Testis (tissue), 3 donors: Measurements from ENCODE around the gene ETS1. TPM values are rescaled to one million over a fixed set of nuclear protein-coding genes. Genes with fewer than 3 reads are reported as not detected.

ENCODE experiments used
- DNase-seq: peaks from one replicate; pipeline ENCODE4 v3.0.0-alpha.2; 2019
- H3K27ac ChIP-seq, 2 donors: fragments of 200-600 bp; sonication (generic); one replicate each; pipeline ENCODE4 v1.5.1; 2019
- H3K27me3 ChIP-seq: fragments of 200-600 bp; sonication (generic); one replicate; pipeline ENCODE4 v1.5.1; 2019
- H3K36me3 ChIP-seq: fragments of 200-600 bp; sonication (generic); one replicate; pipeline ENCODE4 v1.5.1; 2017; ENCODE audit warnings: low read depth; ENCODE audit errors: missing control alignments
- H3K4me1 ChIP-seq: fragments of 200-600 bp; sonication (generic); one replicate; pipeline ENCODE4 v1.5.1; 2019
- H3K4me3 ChIP-seq, 2 donors: fragments of 200-600 bp; sonication (generic); one replicate each; pipeline ENCODE4 v1.5.1; 2017 to 2019
- H3K9me3 ChIP-seq: fragments of 200-600 bp; sonication (generic); one replicate; pipeline ENCODE4 v1.5.1; 2017
- POLR2A ChIP-seq: fragments of 450-650 bp; IDR thresholded peaks from one replicate; pipeline ENCODE4 v1.6.1; 2017; ENCODE audit warnings: antibody characterized with exemption, mild to moderate bottlenecking, moderate library complexity
- WGBS, 2 donors: methylation state at CpG; one replicate each; pipeline ENCODE4 v1.1.5; 2018; 5-methylcytosine and 5-hydroxymethylcytosine counted together
- intact Hi-C: fragments of 100-400 bp; cut with DNase I; formaldehyde crosslinking; loops from one replicate; pipeline ENCODE4 v1.15.1; 2023; ENCODE audit warnings: low total_unique reads
- polyA plus RNA-seq: library from polyadenylated mRNA; stranded (reverse); fragments of 350-450 nt; fragmentation: Illumina TruSeq; extraction: RNeasy Lipid Tissue Mini Kit (QIAGEN cat#74804); gene quantifications from one replicate; pipeline ENCODE4 v1.2.3, GENCODE V29; 2014; ENCODE audit warnings: low read depth, low replicate concordance; ENCODE audit not compliant: insufficient read depth
- total RNA-seq, 2 donors: library from RNA; depleted of rRNA; stranded (reverse); fragments of >200 nt; gene quantifications; one replicate each; pipeline ENCODE4 v1.2.3, GENCODE V29; 2016
- TF ChIP-seq, protein P1 (sequence below), 3 experiments: fragments of 450-650 bp in 2 of 3; fragments of 200-600 bp in 1 of 3; sonication (generic) in 1 of 3; IDR thresholded peaks; one replicate each; pipeline ENCODE4 v1.5.1; 2016 to 2019; ENCODE audit warnings: antibody characterized with exemption in 3 of 3, mild to moderate bottlenecking in 2 of 3, moderate library complexity in 1 of 3

ETS1 gene
- total and polyA plus RNA-seq, 3 donors from 2014 or later: 15.1 to 21.1 (median 15.3) TPM

GRCh38 chr11:128576555-128576954 lies 10.8 kb downstream of the ETS1 start:
- H3K4me1 ChIP-seq: no peaks in the 10 kb centered on the region
- no peak overlapping the region for H3K27ac ChIP-seq
- H3K4me3 ChIP-seq: no peak overlapping the region
- H3K27me3 ChIP-seq: no peaks in the 10 kb centered on the region
- intact Hi-C loops: no loop called here
- no peak for DNase-seq
- 57 to 59% methylated on average over 8 of the region's 8 CpGs for WGBS, 2 donors
- no peaks in the 10 kb centered on the region for H3K36me3 ChIP-seq
- no peaks in the 10 kb centered on the region for H3K9me3 ChIP-seq
- TF ChIP-seq POLR2A: no peak
- TF ChIP-seq, protein P1, sequence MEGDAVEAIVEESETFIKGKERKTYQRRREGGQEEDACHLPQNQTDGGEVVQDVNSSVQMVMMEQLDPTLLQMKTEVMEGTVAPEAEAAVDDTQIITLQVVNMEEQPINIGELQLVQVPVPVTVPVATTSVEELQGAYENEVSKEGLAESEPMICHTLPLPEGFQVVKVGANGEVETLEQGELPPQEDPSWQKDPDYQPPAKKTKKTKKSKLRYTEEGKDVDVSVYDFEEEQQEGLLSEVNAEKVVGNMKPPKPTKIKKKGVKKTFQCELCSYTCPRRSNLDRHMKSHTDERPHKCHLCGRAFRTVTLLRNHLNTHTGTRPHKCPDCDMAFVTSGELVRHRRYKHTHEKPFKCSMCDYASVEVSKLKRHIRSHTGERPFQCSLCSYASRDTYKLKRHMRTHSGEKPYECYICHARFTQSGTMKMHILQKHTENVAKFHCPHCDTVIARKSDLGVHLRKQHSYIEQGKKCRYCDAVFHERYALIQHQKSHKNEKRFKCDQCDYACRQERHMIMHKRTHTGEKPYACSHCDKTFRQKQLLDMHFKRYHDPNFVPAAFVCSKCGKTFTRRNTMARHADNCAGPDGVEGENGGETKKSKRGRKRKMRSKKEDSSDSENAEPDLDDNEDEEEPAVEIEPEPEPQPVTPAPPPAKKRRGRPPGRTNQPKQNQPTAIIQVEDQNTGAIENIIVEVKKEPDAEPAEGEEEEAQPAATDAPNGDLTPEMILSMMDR (IDR thresholded peaks at IDR 0.05): no peak

GRCh38 chr11:128575961-128576350 lies 11.4 kb downstream of the ETS1 start:
- TF ChIP-seq, protein P1 (IDR thresholded peaks at IDR 0.05): no peak
- no peak for TF ChIP-seq POLR2A
- DNase-seq: no peak
- H3K9me3 ChIP-seq: no peaks in the 10 kb centered on the region
- no peaks in the 10 kb centered on the region for H3K36me3 ChIP-seq
- no peak overlapping the region for H3K27ac ChIP-seq
- 34 to 35% methylated on average over 4 of the region's 4 CpGs for WGBS, 2 donors
- H3K27me3 ChIP-seq: no peaks in the 10 kb centered on the region
- no peaks in the 10 kb centered on the region for H3K4me1 ChIP-seq
- intact Hi-C loops: no loop called here
- no peak overlapping the region for H3K4me3 ChIP-seq

DNA sequence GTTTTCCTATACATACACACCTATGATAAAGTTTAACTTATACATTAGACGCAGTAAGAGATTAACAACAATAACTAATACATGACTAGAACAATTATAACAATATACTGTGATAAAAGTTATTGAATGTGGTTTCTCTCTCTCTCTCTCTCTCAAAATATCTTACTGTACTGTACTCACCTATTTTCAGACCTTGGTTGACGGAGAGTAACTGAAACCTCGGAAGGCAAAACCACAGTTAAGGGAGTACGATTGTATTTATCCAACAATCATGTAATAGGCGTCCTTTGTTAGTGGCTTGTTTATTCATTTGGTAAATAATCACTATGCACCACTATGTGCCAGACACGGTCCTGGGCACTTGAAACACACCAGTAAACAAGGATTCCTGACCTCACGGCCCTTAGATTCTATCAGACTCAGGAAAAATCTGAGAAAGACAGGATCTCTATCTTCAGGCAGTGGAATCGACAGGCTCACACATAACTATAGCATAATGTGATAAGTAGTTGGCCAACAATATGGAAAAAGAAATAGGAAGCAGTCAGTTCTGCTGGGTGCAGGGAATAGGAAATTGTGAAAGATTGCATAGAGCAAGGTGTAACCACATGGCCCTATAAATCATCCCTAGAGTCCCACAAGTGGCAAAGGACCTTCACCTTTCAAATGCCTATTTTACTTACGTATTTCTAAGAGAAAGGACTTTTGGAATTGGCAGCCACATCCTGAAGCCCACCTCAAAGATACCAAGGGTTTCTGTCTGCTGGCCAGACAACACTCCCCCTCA lies 12.0 kb downstream of the ETS1 start:
- no peaks in the 10 kb centered on the region for H3K27me3 ChIP-seq
- intact Hi-C loops: no loop called here
- H3K9me3 ChIP-seq: no peaks in the 10 kb centered on the region
- 78 to 81% methylated on average over 9 of the region's 9 CpGs for WGBS, 2 donors
- H3K27ac ChIP-seq: no peak overlapping the region
- no peaks in the 10 kb centered on the region for H3K4me1 ChIP-seq
- TF ChIP-seq, protein P1 (IDR thresholded peaks at IDR 0.05): no peak
- TF ChIP-seq POLR2A: no peak
- no peak for DNase-seq
- no peak overlapping the region for H3K4me3 ChIP-seq
- H3K36me3 ChIP-seq: no peaks in the 10 kb centered on the region

- TF ChIP-seq POLR2A: no peak
- TF ChIP-seq, protein P1 (IDR thresholded peaks at IDR 0.05): no peak
- no peak for DNase-seq
- Histone ChIP-seq H3K4me1 (no peaks in the 10 kb centered on the region), H3K9me3 (no peaks in the 10 kb centered on the region), H3K36me3 (no peaks in the 10 kb centered on the region), H3K27ac (no peak overlapping the region), H3K27me3 (no peaks in the 10 kb centered on the region), H3K4me3 (no peak overlapping the region)
- 86 to 90% methylated on average over 2 of the region's 2 CpGs for WGBS, 2 donors
- intact Hi-C loops: no loop called here
Observed at GRCh38 chr11:128574576-128575011, 12.8 kb downstream of the ETS1 start.

- DNase-seq: no peak
- Histone ChIP-seq H3K4me1 (no peaks in the 10 kb centered on the region), H3K9me3 (no peaks in the 10 kb centered on the region), H3K36me3 (no peaks in the 10 kb centered on the region), H3K4me3 (no peak overlapping the region), H3K27me3 (no peaks in the 10 kb centered on the region), H3K27ac (no peak overlapping the region)
- no peak for TF ChIP-seq POLR2A
- TF ChIP-seq, protein P1 (IDR thresholded peaks at IDR 0.05): no peak
- WGBS, 2 donors: 87 to 92% methylated on average over 5 of the region's 5 CpGs
- intact Hi-C loops: no loop called here
Observed at GRCh38 chr11:128573638-128574037, 13.7 kb downstream of the ETS1 start.
